GM21723 (cell line): ENCODE data around the gene NPNT.

Source experiments
- ATAC-seq: cut with Tn5 transposase; IDR thresholded peaks from one replicate; pipeline ENCODE4 v1.9.1; 2021; ENCODE audit warnings: mild to moderate bottlenecking, moderate library complexity; ENCODE audit not compliant: unreplicated experiment

Gene NPNT

DNA sequence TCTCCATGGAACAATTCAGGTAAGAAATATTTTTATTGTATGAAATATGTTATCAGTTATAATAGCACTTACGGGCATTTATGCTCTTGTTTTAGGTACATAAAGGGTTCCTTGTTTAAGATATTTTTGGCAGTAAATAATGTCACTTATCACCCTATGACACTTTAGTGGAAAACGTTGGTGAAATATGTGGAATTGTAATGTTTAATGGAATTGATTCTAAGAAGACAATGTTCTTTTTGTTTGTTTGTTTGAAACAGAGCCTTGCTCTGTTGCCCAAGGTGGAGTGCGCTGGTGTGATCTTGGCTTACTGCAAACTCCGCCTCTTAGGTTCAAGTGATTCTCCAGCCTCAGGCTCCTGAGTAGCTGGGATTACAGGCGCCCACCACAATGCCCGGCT is 17.4 kb downstream of the NPNT start:
- no peak for ATAC-seq

DNA sequence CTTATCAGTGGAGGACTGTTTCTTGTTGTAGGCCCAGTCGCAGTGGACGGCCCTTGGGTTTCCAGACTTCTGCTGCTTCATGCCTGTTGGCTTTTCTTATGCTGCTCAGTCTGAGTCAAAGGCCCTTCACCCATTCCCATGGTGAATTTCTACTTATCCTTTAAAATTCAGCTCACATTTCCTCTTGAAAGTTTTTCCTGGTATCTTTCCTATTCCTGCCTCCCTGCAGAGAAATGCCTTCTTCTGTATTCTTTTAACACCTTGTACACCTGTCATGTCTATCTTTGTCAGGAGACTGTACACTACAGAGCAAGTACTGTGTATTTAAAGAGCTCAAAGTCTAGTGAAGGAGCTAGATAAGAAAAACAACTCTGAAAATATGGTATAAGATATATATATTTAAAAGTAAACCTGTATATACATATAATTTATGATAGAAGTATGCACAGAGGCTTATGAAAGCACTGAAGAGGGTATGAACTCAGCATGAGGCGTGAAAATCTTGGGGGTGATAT is 22.0 kb downstream of the NPNT start:
- ATAC-seq: no peak

DNA sequence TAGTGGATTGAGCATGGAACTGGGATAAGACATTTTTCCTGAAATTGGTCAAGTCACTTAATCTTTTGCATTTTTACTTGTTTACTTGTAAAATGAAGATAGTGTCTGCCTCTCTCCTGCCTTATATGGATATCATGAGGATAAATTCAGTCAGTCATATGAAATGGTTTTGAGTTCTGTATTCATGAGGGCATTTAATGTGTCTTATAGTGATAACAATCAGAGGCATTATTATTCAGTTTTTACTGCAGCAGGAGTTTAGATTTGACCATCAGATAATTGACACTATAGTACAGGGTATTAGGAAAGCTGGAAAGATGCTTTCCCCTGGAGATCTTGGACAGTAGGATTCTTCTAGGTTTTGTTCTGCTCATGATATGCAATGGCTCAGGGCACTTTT is 26.0 kb downstream of the NPNT start:
- ATAC-seq: no peak

DNA sequence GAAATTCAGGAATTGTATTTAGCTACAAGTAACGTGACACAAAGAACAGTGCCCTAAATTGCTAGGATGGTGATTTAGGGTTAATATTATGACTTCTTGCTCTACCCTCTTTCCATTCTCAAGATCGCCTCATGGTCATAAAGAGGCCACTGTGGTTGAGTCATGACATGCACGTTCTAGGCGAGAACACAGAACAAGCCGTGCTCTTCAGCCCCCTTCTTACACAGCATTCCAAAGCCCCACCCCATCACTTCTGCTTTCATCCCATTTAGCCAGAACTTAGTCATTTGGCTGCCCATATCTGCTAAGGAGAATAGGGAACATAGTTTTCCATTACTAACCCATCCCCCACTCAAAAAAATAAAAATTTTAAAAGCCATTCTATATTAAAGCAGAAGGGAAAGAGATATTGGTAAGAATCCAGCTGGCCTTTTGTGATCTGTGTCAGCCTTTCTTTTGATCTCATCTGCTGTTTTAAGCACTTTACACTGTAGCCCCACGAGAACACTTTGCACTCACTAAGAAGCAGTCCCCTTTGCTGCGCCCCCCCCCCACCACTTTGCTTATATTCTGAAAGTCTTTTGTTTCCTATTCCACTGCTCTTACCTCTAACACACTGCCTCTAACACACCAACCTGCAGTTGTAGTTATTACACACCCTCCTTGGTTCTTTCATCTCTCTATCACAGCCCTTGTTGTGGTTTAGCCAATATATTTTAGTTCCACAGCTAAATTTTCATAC is 28.4 kb downstream of the NPNT start:
- no peak for ATAC-seq

DNA sequence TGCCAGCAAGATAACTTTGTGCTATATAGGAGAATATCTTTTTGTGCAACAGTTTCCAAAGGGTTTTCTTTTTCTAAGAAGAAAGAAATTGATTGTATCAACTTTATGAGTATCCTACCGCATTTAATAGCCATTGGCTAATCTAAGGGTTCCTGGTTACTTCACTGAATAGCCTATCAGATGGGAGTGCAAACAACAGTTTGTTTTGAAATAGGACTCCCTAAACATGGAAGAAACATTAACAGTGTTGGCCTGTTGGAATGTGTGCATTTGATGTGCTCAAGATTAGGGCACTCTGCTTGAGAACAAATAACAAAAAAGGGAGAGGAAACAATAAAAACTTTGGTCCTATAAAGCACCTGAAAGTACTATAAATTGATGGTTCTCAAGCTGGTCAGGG is 29.1 kb downstream of the NPNT start:
- no peak for ATAC-seq

DNA sequence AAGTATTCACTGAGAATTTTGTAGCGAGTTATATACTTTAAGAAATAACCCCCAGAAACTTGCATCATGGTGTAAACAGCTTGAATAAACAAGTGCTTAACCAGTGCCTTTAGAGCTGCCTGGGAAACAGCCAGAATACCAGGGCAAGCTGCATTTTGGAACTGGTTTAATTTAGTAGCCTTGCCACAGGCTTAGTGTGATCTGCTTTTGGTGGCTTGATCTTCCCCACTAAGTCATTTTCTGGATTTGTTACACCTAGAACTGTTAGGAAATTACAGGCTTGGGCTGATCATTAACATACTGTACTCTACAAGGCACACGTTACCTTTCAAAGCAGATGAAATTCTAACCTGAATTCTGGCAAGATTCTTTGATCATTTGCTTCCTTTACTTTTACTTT is 35.4 kb downstream of the NPNT start:
- ATAC-seq: no peak

DNA sequence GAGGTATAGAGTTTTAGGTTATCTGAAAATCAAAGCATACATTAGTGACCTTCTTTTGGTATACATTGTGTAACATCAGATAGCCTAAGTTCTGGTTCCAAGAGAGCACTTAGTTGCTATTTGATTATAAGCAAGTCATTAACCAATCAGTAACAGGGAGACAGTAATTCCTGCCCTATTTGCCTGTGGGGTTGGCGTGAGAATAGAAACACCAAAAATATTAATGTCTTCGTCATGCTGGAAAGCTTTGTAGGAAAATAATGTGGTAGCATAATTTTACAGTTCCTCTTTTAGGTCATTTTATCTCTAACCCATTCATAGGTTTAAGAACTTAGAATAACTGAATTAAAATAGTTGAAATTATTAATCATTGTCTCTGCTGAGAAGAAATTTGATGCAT is 37.8 kb downstream of the NPNT start:
- no peak for ATAC-seq

DNA sequence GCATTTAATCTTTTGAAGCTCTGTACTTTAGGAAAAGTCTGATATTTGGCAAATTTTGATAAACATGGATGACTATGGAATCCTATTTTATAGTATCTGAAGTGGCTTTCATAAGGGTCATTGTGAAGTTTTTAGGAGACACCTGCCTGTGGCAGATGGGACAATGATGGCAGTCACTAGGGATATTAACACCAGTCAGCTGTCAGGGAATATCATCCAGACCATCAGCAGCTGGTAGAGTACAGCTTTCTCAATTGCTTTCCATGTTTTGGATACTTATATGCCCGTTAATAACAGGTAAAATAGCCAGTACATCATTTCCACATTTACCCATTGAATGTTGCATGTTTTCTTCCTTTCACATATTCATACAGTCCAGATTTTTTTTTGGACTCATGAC is 39.1 kb downstream of the NPNT start:
- no peak for ATAC-seq

DNA sequence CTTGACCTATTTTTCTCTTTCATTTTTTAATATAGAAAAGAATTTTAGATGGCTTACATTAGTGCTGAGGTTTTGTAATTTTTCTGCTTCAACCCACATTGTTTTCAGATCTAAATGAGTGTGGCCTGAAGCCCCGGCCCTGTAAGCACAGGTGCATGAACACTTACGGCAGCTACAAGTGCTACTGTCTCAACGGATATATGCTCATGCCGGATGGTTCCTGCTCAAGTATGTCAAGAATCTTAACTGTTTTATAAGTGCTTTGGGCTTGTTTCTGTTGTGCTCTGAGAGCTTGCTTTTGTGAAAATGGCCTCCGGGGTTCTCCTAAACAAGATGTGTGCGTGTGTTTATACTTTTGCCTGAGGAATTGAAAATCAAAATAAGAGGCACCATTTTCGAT is 41.6 kb downstream of the NPNT start:
- ATAC-seq: no peak

DNA sequence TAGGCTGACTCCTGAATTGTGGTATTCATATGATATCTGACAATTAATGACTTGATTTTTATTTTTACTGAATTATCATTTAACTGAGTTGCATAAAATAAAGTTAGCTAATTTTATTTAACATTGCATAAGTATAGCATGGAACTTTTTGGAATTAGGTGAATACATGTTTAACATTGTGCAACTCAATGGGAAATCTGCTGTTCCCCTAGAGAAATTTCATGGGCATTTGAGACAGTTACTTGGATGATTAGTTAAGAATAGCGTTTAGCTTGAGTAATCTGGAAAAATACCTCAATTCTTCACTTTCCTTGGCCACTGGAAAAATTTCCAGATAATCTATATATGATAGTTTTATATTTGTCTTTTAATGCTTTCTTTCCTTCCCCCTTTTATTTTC is 42.5 kb downstream of the NPNT start:
- ATAC-seq: no peak

DNA sequence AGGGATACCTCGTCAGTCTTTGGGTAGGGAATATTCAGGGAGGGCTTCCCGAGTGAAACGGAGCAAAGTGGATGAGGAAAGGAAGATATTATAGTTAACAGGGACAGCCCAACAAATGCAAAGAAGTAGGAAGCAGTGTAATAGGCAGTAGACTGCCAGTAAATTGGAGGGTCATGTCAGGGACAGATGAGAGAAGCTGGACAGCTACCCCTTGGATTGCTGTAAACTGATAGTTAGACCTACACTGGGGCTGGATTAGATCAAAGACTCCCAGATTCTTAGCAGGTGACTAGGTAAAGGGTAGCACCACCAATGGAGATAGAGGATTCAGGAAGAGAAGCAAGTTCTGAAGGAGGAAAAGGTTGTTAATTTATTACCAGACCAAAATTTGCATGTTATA is 48.0 kb downstream of the NPNT start:
- ATAC-seq: no peak

DNA sequence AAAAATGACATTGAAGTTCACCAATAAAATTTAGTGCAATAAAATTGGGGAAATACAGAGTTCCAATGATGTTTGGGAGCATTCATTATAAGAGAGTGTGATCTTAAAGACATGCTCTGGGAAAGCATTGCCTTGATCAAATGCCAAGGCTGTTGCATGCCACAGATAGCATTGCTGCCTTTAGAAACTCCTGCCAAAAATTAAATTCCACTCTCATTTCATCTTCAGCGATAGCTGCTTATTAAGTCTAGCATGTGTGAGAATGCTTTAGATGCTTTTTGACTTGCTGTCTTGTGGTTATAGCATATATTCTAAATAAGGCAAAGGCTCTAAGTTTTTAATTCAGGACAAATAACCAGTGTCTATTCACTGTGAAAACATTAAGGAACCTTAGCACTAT is 49.3 kb downstream of the NPNT start:
- ATAC-seq: no peak

DNA sequence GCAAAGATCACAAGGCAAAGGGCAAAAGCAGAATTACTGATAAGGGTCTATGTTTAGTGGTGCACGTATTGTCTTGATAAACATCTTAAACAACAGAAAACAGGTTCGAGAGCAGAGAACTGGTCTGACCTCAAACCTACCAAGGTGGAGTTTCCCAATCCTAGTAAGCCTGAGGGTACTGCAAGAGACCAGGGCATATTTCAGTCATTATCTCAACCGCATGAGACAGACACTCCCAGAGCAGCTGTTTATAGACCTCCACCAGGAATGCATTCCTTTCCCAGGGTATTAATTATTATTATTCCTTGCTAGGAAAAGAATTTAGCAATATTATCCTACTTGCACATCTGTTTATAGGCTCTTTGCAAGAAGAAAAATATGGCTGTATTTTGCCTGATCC is 51.5 kb downstream of the NPNT start:
- ATAC-seq: no peak

DNA sequence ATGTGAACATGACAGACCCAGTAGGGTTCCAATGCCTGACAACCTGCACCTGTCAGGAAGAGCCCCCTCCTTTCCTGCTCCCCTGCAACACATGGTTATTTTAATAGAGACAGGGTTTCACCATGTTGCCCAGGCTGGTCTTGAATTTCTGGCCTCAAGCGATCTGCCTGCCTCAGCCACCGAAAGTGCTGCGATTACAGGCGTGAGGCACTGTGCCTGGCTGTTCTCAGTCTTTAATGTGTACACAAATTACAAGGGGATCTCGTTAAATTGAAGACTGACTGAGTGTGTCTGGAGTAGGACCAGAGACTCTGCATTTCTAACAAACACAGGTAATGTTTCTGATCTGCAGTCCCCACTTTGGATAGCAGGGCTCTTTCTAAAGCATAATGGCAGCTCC is 55.4 kb downstream of the NPNT start:
- ATAC-seq: no peak

DNA sequence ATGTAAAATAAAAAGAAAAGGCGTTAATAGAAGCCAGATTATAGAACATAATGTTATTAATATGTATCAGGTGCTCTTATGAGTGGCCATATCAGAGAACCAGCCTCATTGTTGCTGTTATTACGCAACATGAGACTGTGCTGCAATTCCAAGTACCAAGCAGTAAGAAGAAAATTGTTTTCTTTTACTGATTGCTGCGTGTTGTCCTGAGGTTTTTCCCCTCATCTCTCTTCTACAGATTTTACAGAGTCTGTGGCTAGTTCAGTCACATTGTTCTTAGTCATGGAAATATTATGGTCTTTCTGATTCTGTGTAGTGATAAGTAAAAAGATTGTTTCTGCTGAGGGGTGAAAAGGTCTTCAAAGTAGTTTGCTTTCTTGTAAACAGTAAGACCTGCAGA is 55.9 kb downstream of the NPNT start:
- no peak for ATAC-seq

DNA sequence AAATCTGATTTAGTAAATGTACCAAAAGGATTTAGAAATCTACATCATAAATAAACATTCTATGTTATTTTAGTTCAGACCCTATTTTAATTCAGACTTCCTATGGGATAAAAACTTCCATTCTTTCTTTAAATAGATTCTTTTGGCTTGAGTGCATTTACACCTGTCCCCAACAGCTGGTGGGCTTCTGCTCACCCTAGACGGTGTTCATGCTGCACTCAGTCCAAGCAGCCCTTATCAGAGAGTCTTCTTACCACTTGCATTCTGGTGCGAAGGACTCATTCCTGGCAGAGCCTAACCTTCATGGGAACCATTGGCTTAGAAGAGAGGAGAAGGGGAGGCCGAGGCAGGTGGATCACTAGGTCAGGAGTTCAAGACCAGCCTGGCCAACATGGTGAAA is 57.3 kb downstream of the NPNT start:
- no peak for ATAC-seq

DNA sequence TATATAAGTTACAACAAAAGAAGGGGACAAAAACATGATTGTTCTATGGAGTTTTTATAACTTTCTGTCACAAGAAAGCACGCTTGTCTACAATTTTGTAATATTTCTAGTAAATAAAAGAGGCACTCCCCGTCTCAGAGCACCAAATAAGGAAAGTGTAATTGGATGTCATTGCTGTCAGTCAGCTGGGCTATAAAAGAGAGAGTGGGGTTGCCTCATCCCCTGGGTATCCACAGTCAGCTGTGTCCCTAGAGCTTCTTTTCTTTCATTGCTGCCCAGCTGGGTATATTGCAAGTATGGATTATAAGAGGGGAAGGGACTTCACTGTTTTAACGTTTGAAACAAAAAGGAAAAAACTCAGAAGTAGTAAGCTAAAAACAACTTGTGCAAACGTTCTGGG is 61.3 kb downstream of the NPNT start:
- no peak for ATAC-seq

DNA sequence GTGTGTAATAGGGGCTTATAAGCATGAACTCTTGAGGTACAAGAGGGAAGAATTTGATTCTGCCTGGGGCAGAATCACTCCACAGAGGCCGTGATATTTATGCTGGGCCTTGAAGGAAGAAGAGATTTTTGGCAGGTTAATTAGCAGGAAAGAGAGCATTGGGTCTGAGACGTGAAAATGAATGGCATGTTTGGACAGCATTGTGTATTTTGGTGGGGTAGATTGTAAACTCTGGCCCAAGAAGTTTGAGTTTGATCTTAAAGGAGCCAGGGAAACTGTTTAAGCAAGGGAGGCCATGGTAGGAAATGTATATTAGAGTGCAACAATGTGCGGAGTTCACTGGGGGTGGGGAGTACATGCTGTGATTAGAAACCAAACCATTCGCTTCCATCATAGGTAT is 62.4 kb downstream of the NPNT start:
- ATAC-seq: no peak

DNA sequence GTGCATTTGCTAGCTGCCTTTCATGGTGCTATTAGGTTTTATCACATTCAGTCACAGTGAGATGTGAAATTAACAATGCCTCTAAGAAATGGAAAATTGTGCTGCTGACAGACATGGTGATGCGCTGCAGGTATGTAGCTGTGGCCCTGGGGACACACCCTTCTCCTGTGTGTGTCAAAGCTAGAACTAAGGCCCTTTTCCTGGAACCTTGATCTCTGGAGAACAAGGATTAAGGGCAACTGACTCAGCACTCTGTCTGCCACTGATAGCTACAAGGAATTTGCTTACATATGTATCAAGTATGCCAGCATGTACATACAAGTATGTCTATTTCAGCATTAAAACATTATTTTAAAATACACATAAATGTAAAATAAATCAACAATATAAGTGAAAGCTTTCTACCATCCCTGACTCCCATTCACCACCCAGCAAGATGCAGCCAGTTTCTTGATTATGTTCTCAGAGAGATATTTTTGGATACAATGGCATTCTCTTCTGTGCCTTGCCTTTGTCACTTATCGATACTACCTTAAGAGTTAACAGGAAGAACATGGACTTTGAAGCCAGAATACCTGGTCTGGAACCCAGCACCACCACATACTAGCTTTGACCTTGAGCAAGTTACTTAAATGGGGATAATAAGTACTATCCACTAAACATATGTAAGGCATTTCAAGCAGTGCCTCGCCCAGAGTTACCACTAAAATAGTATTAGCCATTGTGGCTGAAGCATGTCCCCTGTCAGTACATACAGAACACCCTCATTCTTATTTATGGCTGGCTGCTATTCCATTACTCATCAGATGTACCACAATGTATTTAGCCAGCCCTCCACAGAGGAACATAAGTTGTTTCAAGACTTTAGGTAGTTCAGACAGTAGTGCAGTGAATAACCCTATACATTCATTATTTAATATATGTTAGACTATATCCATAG is 68.5 kb downstream of the NPNT start:
- no peak for ATAC-seq

DNA sequence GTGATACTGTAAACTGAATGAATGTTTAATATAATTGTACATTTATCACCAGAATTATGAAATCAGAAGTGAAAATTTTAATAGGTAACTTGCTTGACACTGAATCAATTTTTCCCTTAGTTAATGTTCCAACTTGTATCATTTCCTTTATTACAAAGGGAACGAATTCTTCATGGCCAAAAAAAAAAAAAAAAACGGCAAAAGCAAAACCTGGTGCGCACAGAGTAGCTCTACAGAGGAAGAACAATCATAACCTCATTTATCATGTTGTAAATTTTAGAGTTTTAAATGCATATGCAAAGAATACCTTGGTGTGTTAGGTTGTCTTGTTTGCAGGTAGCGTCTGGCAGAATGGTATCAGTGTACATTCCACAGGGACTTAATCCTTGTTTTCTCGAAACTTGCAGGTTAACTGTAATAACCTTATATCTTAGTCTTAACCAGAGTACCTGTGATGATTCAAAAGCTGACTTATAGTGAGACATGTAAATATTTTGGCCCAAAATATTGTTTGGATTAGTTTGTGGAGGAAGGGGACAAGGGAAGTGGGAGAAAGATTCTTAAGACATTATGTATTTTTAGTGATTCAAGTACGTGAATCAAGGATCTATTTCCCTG is 70.0 kb downstream of the NPNT start:
- no peak for ATAC-seq

DNA sequence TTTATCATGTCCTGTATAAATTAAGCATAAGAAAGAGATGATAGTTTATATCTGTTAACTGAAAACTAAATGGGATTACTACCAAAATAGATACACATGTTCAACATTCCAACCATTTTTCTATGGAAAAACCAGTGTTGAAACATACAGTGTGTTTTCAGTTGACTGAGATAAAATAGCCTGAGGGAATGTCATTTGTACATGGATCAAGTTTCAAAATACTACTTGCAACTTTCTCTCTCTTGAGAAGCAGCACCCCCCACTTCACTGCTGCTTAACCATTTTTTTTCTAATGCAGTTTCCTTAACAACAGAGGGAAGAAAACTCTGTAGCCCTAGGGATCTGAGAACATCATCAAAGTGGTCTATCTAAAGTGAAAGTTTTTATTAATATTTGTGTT is 70.8 kb downstream of the NPNT start:
- no peak for ATAC-seq
